Loucy (cell line): ENCODE measurements around the gene THEMIS.

Experiments used
- H2AFZ ChIP-seq: fragments of 200-600 bp; sonication (generic); 2 replicates; pipeline ENCODE4 v1.6.0; 2016; ENCODE audit warnings: antibody characterized with exemption, mild to moderate bottlenecking, low read length, moderate library complexity
- H3F3A ChIP-seq: fragments of 200-600 bp; 2 replicates; pipeline ENCODE4 v1.6.0; 2016; ENCODE audit warnings: antibody characterized with exemption, low read depth, mild to moderate bottlenecking
- H3K27me3 ChIP-seq: fragments of 200-600 bp; sonication (generic); 2 replicates; pipeline ENCODE4 v1.6.1; 2014; ENCODE audit warnings: low read length, mild to moderate bottlenecking; ENCODE audit not compliant: insufficient read depth, poor library complexity, severe bottlenecking
- H3K36me3 ChIP-seq: fragments of 200-600 bp; sonication (generic); 2 replicates; pipeline ENCODE4 v1.6.1; 2016; ENCODE audit warnings: low read length; ENCODE audit not compliant: insufficient read depth
- H3K4me1 ChIP-seq: fragments of 200-600 bp; sonication (generic); 2 replicates; pipeline ENCODE4 v1.5.1; 2014; ENCODE audit warnings: low read length, mild to moderate bottlenecking; ENCODE audit not compliant: insufficient read depth, poor library complexity, severe bottlenecking
- H3K4me2 ChIP-seq: fragments of 200-600 bp; sonication (generic); 2 replicates; pipeline ENCODE4 v1.6.0; 2014; ENCODE audit warnings: antibody characterized with exemption, low read length, low read depth, mild to moderate bottlenecking; ENCODE audit not compliant: poor library complexity, severe bottlenecking
- H3K4me3 ChIP-seq: fragments of 200-600 bp; sonication (generic); 2 replicates; pipeline ENCODE4 v1.5.1; 2014; ENCODE audit warnings: low read length, mild to moderate bottlenecking, mixed read lengths; ENCODE audit not compliant: poor library complexity, severe bottlenecking
- H3K79me2 ChIP-seq: fragments of 200-600 bp; sonication (generic); 2 replicates; pipeline ENCODE4 v1.6.1; 2014; ENCODE audit warnings: low read length; ENCODE audit not compliant: insufficient read depth
- H3K9ac ChIP-seq: fragments of 200-600 bp; sonication (generic); 2 replicates; pipeline ENCODE4 v1.6.0; 2014; ENCODE audit warnings: mild to moderate bottlenecking, low read depth, low read length, moderate library complexity; ENCODE audit not compliant: poor library complexity, severe bottlenecking
- H3K9me2 ChIP-seq: fragments of 200-600 bp; sonication (generic); replicated peaks from 2 replicates; pipeline ENCODE4 v1.6.1; 2016; ENCODE audit warnings: low read depth, low read length, mixed read lengths
- H3K9me3 ChIP-seq: fragments of 200-600 bp; sonication (generic); 2 replicates; pipeline ENCODE4 v1.6.1; 2014; ENCODE audit warnings: mild to moderate bottlenecking, antibody characterized with exemption, low read length, low read depth; ENCODE audit not compliant: insufficient read depth
- H4K20me1 ChIP-seq: fragments of 200-600 bp; sonication (generic); 2 replicates; pipeline ENCODE4 v1.6.0; 2014; ENCODE audit warnings: antibody characterized with exemption, low read length, mild to moderate bottlenecking; ENCODE audit not compliant: insufficient read depth, poor library complexity, severe bottlenecking
- CTCF ChIP-seq: fragments of 200-600 bp; sonication (generic); conservative IDR thresholded peaks from 2 replicates; pipeline ENCODE4 v1.5.1; 2014; ENCODE audit warnings: mild to moderate bottlenecking, antibody characterized with exemption, low read length
- EZH2phosphoT487 ChIP-seq: fragments of 200-600 bp; IDR thresholded peaks from 2 replicates; pipeline ENCODE4 v1.6.1; 2018; ENCODE audit warnings: antibody characterized with exemption, mild to moderate bottlenecking, moderate library complexity, borderline replicate concordance

THEMIS gene

GRCh38 chr6:127768745-127769144 lies 132.1 kb downstream of the THEMIS start:
- no peak for TF ChIP-seq EZH2phosphoT487
- TF ChIP-seq CTCF: no peak
- Histone ChIP-seq H3K9ac (no peak overlapping the region), H3K4me3 (no peak overlapping the region)

GRCh38 chr6:127768223-127768622 lies 132.6 kb downstream of the THEMIS start:
- H3K4me3 ChIP-seq: no peak overlapping the region
- no peak overlapping the region for H3K9ac ChIP-seq
- TF ChIP-seq EZH2phosphoT487: no peak
- no peak for TF ChIP-seq CTCF
- no peak overlapping the region for H2AFZ ChIP-seq
- H3K9me2 ChIP-seq: no peaks in the 10 kb centered on the region
- peaks cover 32% of the 10 kb centered on the region; the same call in 1 of the 2 replicates for H3K79me2 ChIP-seq
- no peak overlapping the region for H3K4me2 ChIP-seq
- peaks cover 12% of the 10 kb centered on the region for H4K20me1 ChIP-seq
- no peaks in the 10 kb centered on the region for H3K4me1 ChIP-seq
- H3K9me3 ChIP-seq: no peaks in the 10 kb centered on the region
- 0 out of 2 replicates have a peak, but pooled peaks cover 4% of the 10 kb centered on the region for H3F3A ChIP-seq
- no peaks in the 10 kb centered on the region for H3K27me3 ChIP-seq
- peaks cover 14% of the 10 kb centered on the region; the same call in 1 of the 2 replicates for H3K36me3 ChIP-seq

More at GRCh38 chr6:127768745-127769144, 132.1 kb downstream of the THEMIS start:
- no peaks in the 10 kb centered on the region for H3K27me3 ChIP-seq
- no peak overlapping the region for H3K4me2 ChIP-seq
- H4K20me1 ChIP-seq: peaks cover 12% of the 10 kb centered on the region
- H3K4me1 ChIP-seq: no peaks in the 10 kb centered on the region
- peaks cover 32% of the 10 kb centered on the region; the same call in 1 of the 2 replicates for H3K79me2 ChIP-seq
- 0 out of 2 replicates have a peak, but pooled peaks cover 4% of the 10 kb centered on the region for H3F3A ChIP-seq
- no peaks in the 10 kb centered on the region for H3K9me3 ChIP-seq
- H2AFZ ChIP-seq: no peak overlapping the region
- H3K9me2 ChIP-seq: no peaks in the 10 kb centered on the region
- H3K36me3 ChIP-seq: peaks cover 14% of the 10 kb centered on the region; the same call in 1 of the 2 replicates

- H3F3A ChIP-seq: no peaks in the 10 kb centered on the region
- H3K9ac ChIP-seq: no peak overlapping the region
- H3K4me2 ChIP-seq: no peak overlapping the region
- H3K79me2 ChIP-seq: peaks cover 34% of the 10 kb centered on the region; the same call in 1 of the 2 replicates
- no peak for TF ChIP-seq CTCF
- no peak for TF ChIP-seq EZH2phosphoT487
- no peaks in the 10 kb centered on the region for H3K27me3 ChIP-seq
- no peak overlapping the region for H3K4me3 ChIP-seq
- H3K9me2 ChIP-seq: no peaks in the 10 kb centered on the region
- H3K36me3 ChIP-seq: peaks cover 14% of the 10 kb centered on the region; the same call in 1 of the 2 replicates
- H3K4me1 ChIP-seq: peaks cover 16% of the 10 kb centered on the region
- no peaks in the 10 kb centered on the region for H3K9me3 ChIP-seq
- peaks cover 18% of the 10 kb centered on the region for H4K20me1 ChIP-seq
- no peak overlapping the region for H2AFZ ChIP-seq
These were observed 134.9 kb downstream of the THEMIS start for GRCh38 chr6:127765949-127766348.
